HFFc6 (cell line): ENCODE results near the gene ASPRV1. TPM values are rescaled to one million over a fixed set of nuclear protein-coding genes. Genes with fewer than 3 reads are reported as not detected.

Source experiments
- DNase-seq: peaks from one replicate; pipeline ENCODE4 v3.0.0-alpha.2; 2018
- H3K27ac Mint-ChIP-seq: 2 replicates; pipeline ENCODE4 v1.8.0; 2020; ENCODE audit warnings: mild to moderate bottlenecking, mixed read lengths
- H3K27me3 Mint-ChIP-seq: 2 replicates; pipeline ENCODE4 v1.8.0; 2021; ENCODE audit warnings: mild to moderate bottlenecking, moderate library complexity, mixed read lengths; ENCODE audit not compliant: insufficient read depth
- H3K36me3 Mint-ChIP-seq: 2 replicates; pipeline ENCODE4 v1.8.0; 2021; ENCODE audit warnings: low read depth, mixed read lengths
- H3K4me1 Mint-ChIP-seq: 2 replicates; pipeline ENCODE4 v1.8.0; 2020; ENCODE audit warnings: low read depth, mixed read lengths
- H3K4me3 Mint-ChIP-seq: 2 replicates; pipeline ENCODE4 v1.8.0; 2020; ENCODE audit warnings: mild to moderate bottlenecking, moderate library complexity, mixed read lengths
- H3K9me3 Mint-ChIP-seq: 2 replicates; pipeline ENCODE4 v1.8.0; 2020; ENCODE audit warnings: mild to moderate bottlenecking, mixed read lengths
- CTCF ChIP-seq: fragments of 200-600 bp; sonication (generic); IDR thresholded peaks from 2 replicates; pipeline ENCODE4 v1.5.0; 2021; ENCODE audit warnings: antibody characterized with exemption, mild to moderate bottlenecking
- total RNA-seq, 6 experiments: library from RNA; stranded (reverse); fragmentation: NEBNext Ultra II Directional; extraction: Animal tissue kit (Norgen Biotek cat#: 25700); gene quantifications; 2 replicates in 1 of 6; 3 replicates in 5 of 6; pipeline ENCODE4 v1.2.3, GENCODE V29; 2021

ASPRV1 gene
- total RNA-seq, 6 experiments from 2014 or later: 0.07 to 0.15 TPM; not detected in 4

- TF ChIP-seq CTCF: no peak
- peaks cover 4% of the 10 kb centered on the region; the same call in 1 of the 2 replicates for H3K4me1 Mint-ChIP-seq
- DNase-seq: no peak
- no peaks in the 10 kb centered on the region for H3K9me3 Mint-ChIP-seq
- H3K4me3 Mint-ChIP-seq: no peak overlapping the region
- peaks cover 6% of the 10 kb centered on the region for H3K27me3 Mint-ChIP-seq
- H3K27ac Mint-ChIP-seq: no peak overlapping the region
- H3K36me3 Mint-ChIP-seq: no peaks in the 10 kb centered on the region
Measured at GRCh38 chr2:69977906-69978482, 16.6 kb upstream of the ASPRV1 start.

- TF ChIP-seq CTCF: no peak
- no peak for DNase-seq
- H3K9me3 Mint-ChIP-seq: no peaks in the 10 kb centered on the region
- H3K27ac Mint-ChIP-seq: no peak overlapping the region
- no peaks in the 10 kb centered on the region for H3K36me3 Mint-ChIP-seq
- H3K4me1 Mint-ChIP-seq: peaks cover 9% of the 10 kb centered on the region; the same call in 1 of the 2 replicates
- H3K4me3 Mint-ChIP-seq: no peak overlapping the region
- H3K27me3 Mint-ChIP-seq: peaks cover 9% of the 10 kb centered on the region
Measured at GRCh38 chr2:69977186-69977585, 15.8 kb upstream of the ASPRV1 start.

GRCh38 chr2:69975853-69976462 lies 14.5 kb upstream of the ASPRV1 start:
- no peaks in the 10 kb centered on the region for H3K36me3 Mint-ChIP-seq
- H3K4me1 Mint-ChIP-seq: peaks cover 9% of the 10 kb centered on the region; the same call in 1 of the 2 replicates
- no peak overlapping the region for H3K27ac Mint-ChIP-seq
- no peaks in the 10 kb centered on the region for H3K9me3 Mint-ChIP-seq
- DNase-seq: no peak
- peaks cover 11% of the 10 kb centered on the region for H3K27me3 Mint-ChIP-seq
- no peak for TF ChIP-seq CTCF
- H3K4me3 Mint-ChIP-seq: no peak overlapping the region

- Mint-ChIP-seq H3K4me1 (peaks cover 9% of the 10 kb centered on the region; the same call in 1 of the 2 replicates), H3K9me3 (no peaks in the 10 kb centered on the region), H3K27ac (no peak overlapping the region), H3K27me3 (peaks cover 11% of the 10 kb centered on the region), H3K4me3 (no peak overlapping the region), H3K36me3 (no peaks in the 10 kb centered on the region)
- no peak for TF ChIP-seq CTCF
- DNase-seq: no peak
Measured at GRCh38 chr2:69975136-69975852, 13.9 kb upstream of the ASPRV1 start.

GRCh38 chr2:69973335-69973735 lies 11.9 kb upstream of the ASPRV1 start:
- peak; percentile 30 for DNase-seq
- no peak overlapping the region for H3K27ac Mint-ChIP-seq
- TF ChIP-seq CTCF: no peak
- H3K9me3 Mint-ChIP-seq: no peaks in the 10 kb centered on the region
- H3K4me3 Mint-ChIP-seq: no peak overlapping the region
- H3K36me3 Mint-ChIP-seq: no peaks in the 10 kb centered on the region
- peaks cover 9% of the 10 kb centered on the region; the same call in 1 of the 2 replicates for H3K4me1 Mint-ChIP-seq
- H3K27me3 Mint-ChIP-seq: peaks cover 20% of the 10 kb centered on the region
